GM12873 (cell line): Measurements from ENCODE around the gene SMOC2.

Experiments used
- CTCF ChIP-seq: IDR thresholded peaks from 2 replicates; pipeline ENCODE4 v1.5.1; 2012; ENCODE audit warnings: low read depth, mild to moderate bottlenecking, moderate library complexity, low read length, control low read depth; ENCODE audit not compliant: insufficient read depth; ENCODE audit errors: missing control alignments

SMOC2 gene

GRCh38 chr6:168666170-168666569 lies 225.2 kb downstream of the SMOC2 start:
- TF ChIP-seq CTCF: no peak

- TF ChIP-seq CTCF: no peak
These were observed 225.9 kb downstream of the SMOC2 start for GRCh38 chr6:168666699-168667427.

GRCh38 chr6:168667428-168667805 lies 226.4 kb downstream of the SMOC2 start:
- TF ChIP-seq CTCF: no peak

GRCh38 chr6:168670401-168670985 lies 229.5 kb downstream of the SMOC2 start:
- TF ChIP-seq CTCF: no peak

- no peak for TF ChIP-seq CTCF
These were observed 230.3 kb downstream of the SMOC2 start for GRCh38 chr6:168671028-168671862.

- TF ChIP-seq CTCF: no peak
These were observed 231.0 kb downstream of the SMOC2 start for GRCh38 chr6:168671863-168672546.

GRCh38 chr6:168674595-168674994 lies 233.6 kb downstream of the SMOC2 start:
- TF ChIP-seq CTCF: no peak
